GM19324 (cell line): ENCODE results near the gene GRIN2A.

ENCODE experiments used
- ATAC-seq: cut with Tn5 transposase; IDR thresholded peaks from one replicate; pipeline ENCODE4 v1.9.1; 2021; ENCODE audit warnings: mild to moderate bottlenecking, moderate library complexity; ENCODE audit not compliant: unreplicated experiment, low FRiP score

GRIN2A gene

DNA sequence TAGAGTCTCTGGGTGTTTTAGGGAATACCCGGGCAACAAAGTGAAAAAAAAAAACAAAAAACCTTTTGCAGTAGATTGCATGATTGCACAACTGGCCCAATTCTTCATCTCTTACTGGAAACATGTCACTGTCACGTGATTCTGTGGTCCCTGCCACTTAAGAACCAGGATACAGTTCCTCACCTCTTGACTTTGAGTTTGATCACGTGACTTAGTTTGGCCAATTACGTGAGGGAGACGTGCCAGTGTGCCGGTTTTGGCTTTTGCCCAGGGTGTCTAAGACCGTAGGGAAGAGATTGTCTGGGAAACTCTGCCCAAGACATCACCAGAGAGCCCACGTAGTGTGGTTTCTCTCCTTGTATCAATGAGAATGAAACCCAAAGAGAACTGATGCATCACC lies 88.7 kb downstream of the GRIN2A start:
- ATAC-seq, result no peak

DNA sequence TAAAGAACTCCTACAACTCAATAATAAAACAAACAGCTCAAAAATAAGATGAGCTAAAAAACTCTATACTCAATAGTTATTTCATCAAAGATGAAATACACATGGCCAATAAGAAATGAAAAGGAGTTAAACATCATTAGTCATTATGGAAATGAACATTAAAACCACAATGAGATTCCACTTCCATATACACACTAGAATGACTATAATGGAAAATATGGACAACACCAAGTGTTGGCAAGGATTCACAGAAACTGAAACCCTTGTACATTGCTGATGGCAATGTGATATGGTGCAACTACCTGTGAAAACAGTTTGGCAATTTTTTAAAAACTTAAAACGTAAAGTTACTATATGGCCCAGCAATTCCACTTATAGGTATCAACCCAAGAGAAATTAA lies 91.4 kb downstream of the GRIN2A start:
- no peak for ATAC-seq

DNA sequence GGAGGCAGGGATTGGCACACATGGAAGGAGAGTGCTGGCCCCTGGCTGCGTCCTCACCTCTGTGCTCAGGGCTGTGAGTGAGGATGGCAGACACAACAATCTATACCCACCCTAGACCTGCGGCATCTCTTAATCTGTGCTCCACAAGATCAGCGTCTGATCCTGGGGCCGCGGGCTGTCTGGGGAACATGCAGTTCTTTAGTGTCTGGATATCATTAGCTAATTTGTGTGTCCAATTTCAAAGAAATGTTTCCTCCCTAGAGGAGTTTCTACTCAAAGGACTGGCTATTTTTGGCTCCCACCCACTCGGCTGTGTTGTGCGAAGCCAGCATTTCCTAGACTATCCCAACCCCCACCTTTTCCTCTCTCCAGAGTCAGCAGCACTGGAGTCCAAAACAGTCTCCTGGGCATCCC lies 93.8 kb downstream of the GRIN2A start:
- no peak for ATAC-seq

DNA sequence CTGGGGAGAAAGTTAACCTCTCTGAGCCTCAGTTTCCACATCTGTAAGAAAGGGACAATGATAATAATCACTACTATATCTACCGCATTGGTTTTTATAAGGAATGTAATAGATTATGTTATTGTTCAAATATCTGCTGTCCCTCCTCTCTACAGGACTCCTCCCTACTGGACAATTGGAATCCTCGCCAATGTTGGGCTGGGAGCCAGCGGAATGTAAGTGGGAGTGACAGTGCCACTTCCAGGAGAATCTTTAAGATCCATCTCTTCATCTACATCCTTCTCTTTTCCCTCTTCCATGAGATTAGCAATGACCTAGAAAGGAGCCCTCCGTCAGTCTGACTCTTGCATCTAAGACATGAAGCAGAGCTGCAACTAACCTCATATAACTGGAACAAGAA lies 95.1 kb downstream of the GRIN2A start:
- no peak for ATAC-seq

DNA sequence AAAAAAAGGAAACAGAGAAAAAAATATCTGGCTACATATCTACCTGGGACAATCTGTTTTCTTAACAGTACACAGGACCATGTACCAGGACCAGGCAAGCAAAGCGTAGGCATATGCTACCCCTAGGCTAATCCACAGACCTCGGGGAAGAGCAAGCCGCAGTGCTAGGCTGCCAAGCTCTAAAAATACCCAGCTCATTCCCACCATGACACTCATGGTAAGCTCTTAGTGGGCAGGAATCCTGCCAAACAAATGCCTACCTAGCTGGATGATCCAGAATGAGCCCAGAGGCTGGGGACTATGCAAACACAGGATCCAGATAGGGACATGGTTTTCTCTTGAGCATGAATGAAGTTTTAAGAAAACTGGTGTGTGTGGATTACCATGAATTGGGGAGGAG lies 95.6 kb downstream of the GRIN2A start:
- ATAC-seq, result no peak

DNA sequence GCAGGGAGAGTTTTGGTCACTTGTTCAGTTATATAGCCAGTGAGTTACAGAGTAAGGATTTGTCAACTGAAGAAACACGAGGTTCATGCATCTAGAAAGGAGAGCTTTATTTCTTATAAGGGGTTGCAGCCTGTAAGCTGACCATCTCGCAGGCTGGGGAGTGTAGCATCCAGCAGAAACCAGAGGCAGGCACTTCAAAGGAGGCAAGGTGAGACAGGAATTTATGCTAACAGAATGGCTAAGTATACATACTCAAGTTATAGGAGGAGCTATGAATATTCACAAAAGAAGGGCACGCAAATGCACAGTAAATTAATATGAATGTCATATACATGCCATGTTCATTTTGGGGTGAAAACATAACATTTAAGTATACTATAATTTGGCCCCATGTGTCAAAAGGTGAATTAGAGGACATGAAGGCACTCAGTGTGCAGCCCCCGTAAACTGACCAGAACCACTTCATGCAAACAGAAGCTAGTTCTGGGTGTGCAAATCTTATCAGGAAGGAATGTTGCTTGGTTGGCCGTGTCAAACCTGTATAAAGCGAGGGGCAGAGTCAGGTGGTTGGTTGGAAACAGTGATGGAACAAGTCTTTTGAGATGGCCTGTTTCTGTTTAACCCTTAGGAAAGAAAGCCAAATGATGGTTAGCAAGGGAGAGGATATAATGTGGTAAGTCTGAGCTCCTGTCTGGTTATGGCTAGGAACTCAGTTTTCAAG lies 97.0 kb downstream of the GRIN2A start:
- ATAC-seq, result no peak

DNA sequence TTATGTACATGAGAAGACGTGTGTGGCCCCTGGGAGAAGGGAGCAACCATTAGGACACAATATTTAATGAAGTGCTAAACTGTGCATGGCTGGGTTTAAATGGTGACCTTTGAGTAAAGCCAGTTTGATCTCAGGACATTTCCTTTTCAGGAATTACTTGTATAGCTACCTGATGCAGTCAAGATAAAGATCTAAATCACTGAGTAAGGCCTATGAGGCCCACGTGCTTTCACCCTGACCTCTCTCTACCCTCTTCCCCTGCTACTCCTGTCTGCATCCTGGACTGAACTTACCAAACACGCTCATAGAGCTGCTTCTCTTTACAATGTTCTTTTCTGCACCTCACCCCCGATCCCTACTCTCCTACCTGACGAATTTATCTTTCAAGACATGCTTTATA lies 98.9 kb downstream of the GRIN2A start:
- ATAC-seq, result no peak

DNA sequence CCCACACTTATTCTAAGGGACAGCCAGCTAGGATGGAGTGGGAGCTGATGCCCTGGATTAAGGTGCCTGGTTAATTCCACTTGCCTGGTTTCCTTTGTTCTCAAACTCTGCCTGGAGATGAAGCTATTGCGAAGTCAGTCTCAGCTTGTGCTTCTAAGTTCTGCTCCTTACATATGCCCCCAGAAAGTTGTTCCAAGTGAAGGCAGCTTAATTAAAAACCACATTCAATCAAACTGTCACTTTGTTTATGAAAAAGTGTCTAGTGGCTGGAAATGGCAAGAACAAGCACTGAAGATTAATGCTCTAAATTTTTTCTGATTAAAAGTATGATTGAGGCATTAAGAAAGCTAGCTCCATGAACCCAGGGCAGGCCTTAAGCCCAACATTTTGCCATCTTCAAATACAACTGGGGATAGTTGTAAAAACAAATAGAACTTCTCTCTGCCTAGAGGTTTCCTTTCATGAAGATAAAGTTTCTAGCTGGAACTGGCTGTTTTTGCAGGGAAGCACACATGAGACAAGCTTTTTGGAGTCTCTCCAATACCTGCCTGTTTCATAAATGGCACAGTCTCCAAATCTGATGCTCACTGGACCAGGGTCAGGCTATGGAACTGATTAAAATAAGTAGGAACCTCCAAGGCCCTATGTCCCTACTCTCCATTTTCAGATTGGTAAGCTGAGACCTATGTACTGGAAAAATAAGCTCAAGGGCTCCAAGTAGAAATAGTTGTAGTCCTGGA lies 100.9 kb downstream of the GRIN2A start:
- no peak for ATAC-seq

DNA sequence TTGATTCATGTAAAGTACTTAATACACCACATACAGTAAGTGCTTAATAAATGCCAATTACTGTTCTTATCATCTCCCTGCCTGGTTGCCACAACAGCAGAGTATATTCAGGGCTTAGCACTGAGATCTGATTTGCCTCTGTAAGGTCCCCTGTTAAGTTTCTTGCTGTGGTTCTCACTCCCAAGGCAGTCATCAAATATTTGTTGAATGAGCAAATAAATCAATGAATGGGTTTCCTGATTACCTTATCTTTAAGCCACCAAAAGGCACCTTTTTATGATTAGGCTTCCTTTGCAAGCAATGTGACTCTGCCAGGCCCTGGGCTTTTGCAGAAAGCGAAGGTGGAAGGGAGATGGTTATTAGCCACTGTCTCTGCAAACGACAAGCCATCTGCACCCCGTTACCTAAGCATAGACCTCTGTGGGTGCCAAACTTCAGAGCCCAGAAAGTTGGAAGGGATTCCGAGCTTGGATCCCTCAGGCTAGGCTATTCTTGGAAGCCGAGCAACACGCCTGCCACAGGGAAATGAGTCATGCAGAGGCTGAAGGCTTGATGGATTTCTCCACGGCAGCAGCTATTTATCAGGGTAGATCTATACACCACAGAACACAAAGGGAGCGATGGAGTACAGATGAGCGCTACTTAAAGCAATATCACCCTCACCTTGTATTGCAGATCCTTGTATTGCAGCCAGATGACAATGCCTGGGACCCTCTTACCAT lies 102.0 kb downstream of the GRIN2A start:
- ATAC-seq, result no peak

DNA sequence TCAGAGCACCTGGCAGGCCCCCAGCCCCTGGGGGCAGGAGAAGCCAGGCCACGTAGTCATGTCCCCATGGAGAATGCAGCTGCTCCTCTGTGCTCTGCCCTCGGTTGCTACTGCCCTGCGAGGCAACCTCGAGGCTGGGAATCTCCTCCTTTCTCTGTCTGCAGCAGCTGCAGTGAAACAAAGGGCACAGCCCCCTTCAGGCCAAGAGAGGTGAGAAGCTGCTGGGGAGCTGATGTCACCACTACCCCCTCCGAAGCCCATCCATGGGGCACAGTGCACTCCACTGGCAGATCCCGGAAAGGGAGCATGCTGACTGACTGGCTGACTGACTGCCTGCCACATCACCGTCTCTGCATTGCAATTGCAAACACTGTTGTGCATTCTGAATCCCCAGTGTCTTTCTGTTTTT lies 103.7 kb downstream of the GRIN2A start:
- no peak for ATAC-seq

DNA sequence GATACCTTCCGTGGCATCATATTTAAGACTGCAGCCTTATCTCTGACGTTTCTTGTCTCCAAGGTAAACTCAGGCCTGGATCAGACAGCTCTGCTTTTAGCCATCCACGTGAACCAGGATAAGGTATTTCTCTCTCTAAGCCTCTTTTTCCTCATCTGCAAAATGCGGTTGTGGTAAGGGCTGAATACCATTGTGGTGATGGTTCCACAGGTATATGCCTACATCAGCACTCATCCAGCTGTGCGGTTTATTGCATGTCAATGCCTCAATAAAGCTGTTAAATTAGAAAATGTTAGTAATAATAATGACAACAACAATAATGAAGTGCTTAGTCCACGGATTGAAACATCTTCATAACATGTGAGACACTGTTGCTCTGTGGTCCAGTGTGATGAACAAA lies 104.4 kb downstream of the GRIN2A start:
- ATAC-seq, result no peak

DNA sequence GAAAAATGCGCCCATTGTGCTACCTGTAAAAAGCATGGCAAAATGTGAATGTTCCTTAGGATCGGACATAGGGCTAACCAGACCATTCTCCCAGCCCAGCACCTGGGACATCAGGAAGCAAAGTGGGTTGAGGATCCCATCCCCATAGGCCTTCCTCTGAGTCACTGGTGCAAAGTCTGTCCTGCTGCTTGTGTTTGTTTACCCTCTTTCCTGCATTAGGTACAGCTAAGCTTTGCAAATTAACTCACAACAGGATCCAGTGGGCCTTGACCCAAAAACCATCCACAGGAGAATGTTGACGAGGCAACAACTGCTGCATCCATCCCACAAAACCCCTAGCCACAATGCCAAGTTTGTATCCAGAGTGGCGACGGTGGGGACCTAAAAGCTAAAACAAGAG lies 106.2 kb downstream of the GRIN2A start:
- no peak for ATAC-seq

DNA sequence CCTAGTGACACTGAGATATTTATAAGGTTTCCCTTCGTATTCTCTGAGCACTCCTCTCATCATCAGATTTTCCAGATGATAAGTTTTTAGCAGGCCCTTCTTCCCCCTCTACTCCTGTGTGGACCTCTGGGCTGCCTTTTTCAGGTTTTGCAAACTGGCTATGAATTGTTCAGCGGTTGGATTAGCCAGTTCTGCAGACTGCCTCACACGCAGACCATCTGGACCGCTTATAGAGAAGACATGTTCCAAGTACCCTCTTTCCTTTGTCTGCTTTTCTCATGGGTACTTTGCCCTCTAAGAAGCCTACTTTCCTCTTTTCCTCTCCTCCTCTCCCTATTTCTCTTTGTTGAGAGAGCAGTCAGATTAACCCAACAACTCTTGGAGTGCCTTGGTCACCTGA lies 111.6 kb downstream of the GRIN2A start:
- no peak for ATAC-seq

DNA sequence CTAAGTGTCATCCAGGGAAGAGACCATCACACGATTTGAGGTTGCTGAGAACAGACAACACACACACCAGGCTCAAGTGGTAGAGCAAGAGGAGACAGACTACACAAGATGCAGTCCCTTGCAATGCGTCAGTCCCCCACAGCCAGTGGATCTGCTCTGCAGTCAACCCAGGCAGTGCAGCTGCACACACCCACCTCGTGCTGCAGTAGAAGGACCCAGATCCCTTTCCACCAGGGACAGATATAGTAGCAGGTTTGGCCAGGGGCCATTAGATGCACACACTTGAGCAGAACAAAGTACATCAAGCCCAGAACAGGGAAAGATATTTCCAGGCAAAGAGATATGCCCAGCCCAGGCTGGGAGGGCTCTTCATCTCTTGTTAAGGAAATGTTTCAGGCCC lies 112.9 kb downstream of the GRIN2A start:
- ATAC-seq, result no peak

DNA sequence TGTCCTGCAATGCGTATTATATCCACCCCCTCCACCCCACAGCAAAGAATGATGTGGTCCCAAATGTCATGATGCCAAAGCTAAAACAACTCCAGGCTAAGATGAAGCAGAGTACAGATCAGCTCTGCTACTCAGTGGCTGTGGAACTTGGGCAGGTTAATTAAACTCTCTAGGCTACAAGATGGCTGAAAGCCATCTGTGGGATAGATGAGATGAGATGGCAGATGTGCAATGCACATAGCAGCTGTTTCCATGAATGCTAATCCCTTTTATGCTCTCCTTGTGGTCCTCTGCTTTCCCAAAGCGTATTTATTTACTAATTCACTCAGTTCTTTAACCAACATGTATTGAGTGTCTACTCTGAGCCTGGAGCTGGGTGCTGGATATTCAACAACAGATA lies 114.4 kb downstream of the GRIN2A start:
- no peak for ATAC-seq

DNA sequence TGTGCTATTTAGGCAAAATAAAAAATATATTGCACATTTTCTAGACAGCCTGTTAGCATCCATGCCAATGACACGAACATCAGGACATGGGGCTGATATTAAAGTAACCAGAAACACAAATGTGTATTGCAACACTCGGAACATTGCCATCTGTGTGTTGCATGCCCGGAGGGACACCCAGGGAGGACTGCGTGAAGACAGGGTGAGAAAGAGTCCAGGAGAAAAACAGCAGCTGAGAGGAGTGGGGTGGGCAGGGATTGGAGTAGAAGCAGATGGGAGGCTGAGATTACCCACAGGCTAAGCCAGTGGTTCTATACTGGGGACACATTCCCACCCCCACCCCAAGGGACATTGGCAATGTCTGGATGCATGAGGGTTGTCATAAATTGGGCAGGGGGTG lies 114.8 kb downstream of the GRIN2A start:
- ATAC-seq, result no peak

DNA sequence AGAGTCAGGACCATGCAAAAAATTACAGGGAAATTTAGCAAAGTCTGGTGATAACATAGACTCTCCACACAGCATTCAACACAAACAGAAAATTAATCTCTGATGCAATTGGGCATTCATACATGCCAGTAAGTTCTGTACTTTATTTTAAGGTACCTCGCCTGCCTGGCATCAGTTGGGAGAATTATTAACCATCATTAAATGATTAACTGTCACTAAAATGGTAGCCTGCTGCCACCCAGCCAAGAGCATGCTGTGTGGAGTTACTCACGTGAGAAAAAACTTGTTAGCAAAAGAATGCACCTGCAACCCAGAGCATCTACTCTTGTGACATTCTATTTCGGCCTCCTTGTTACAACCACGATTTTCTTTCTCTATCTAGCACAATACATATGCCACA lies 117.2 kb downstream of the GRIN2A start:
- no peak for ATAC-seq

DNA sequence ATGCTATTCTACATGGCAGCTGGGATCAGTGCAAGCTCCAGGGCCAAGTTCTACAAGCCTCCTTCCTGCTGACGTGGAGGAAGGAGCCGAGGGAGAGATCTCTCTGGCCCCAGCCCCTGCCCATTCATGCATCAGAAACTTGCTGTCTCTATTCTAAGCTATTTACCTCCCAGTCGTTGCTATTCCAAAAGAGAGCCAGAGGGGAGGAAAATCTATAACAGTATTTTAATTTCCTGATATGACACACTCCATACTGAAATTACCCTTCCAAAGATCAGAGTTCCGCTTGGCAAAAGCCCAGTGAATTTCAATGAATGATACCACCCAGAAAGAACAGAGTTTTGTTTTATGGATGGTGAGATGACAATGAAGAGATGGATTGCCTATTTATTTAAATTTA lies 133.4 kb downstream of the GRIN2A start:
- no peak for ATAC-seq

DNA sequence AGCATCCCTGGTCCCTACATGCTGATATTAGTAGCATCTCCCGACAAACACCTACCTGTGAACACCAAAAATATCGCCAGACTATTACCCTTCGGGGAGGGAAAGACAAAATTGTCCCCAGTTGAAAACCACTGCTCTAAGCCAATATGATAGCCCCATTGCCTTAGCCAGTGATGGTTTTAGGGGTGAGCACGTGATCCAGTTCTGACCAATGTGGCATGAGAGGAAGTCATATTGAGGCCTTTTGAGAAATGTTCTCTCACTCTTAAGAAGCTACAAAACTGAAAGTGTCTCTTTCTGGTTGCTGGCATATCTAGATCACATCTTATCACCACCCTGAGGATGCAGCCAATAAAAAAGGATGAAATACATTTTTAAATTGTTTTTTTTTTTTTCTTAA lies 136.3 kb downstream of the GRIN2A start:
- ATAC-seq, result no peak

DNA sequence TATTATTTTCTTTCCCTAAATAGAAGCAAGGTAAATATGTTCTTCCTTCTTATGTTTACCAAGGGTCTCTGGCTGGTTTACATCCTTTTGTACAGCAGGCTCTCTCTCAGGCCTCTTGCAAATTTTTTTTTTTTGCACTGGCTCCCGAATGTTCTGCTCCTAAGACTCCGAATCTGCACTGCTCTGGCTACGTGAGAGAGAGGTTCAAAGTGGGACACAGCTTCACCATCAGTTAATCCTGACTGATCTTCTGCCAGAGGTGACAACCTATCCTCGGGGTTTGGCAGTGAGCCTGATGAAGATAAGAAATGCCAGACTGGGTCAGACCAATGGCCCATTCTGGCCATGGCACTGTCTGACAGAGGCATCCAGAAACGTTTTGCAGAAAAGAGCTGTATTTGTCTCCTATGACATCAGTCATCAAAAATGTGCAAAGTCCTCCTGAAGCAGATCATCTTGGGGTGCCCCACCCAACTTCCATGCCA lies 136.9 kb downstream of the GRIN2A start:
- ATAC-seq, result no peak
